ENCODE data around the gene PITPNM3.

The PITPNM3 gene

GRCh38 chr17:6462692-6463091 lies 93.7 kb downstream of the PITPNM3 start:
- no peak for DNase-seq (ENCODE audit: low spot score)

DNA sequence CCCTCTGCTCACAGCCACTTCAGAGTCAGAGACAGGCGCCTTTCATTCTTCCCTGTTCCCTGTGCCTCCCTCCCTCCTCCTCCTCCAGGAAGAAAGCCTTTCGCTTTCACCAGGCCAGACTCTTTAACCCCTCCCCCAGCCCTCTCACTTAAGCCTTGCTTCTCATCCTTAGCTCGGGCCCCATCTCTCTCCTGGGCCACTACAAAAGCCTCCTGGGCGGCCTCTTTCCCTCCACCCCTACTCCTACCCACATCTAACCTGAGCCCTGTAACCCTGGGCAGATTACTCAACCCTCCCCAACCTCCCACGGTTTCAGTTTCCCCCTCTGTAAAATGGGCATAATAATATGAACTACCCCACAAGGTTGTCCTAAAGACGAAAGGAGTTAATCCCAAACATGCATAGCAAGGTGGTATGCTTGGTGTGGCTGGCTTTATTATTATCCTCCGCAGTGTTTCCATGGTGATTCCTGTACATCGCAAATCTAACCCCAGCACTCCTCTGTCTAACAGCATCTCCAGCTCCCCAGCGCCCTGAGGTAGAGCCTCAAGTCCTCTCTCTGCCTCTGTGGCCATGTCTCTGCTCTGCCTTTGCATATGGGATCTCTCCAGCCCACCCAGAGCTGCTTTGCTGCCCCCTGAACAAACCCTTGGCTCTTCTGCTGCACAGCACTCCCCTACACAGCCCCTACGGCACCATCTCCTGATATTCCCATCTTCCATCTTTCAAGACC lies 94.4 kb downstream of the PITPNM3 start:
- no peak for DNase-seq (ENCODE audit: low spot score)

DNA sequence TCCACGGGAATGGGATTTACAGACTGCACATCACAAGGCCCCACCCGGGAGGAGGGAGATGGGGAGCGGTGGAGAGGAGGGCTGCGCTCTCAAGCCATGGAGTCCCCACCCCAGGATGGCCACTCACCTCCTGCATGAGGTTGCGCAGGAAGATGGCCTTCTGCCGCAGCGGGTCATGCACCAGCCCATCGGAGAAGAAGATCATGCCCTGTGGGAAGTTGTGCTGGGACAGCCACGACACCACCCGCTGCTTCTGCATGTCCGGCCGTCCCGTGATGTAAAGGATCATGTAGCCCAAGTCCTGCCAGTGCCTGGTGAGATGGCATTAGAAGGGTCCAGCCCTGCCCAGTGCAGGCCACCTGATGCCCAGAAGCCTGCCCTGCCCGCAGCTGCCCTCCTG lies 95.1 kb downstream of the PITPNM3 start:
- no peak for DNase-seq (ENCODE audit: low spot score)

- DNase-seq (ENCODE audit: low spot score): no peak
Measured at GRCh38 chr17:6460531-6461161, 95.7 kb downstream of the PITPNM3 start.

GRCh38 chr17:6458460-6458950 lies 97.8 kb downstream of the PITPNM3 start:
- no peak for DNase-seq (ENCODE audit: low spot score)

DNA sequence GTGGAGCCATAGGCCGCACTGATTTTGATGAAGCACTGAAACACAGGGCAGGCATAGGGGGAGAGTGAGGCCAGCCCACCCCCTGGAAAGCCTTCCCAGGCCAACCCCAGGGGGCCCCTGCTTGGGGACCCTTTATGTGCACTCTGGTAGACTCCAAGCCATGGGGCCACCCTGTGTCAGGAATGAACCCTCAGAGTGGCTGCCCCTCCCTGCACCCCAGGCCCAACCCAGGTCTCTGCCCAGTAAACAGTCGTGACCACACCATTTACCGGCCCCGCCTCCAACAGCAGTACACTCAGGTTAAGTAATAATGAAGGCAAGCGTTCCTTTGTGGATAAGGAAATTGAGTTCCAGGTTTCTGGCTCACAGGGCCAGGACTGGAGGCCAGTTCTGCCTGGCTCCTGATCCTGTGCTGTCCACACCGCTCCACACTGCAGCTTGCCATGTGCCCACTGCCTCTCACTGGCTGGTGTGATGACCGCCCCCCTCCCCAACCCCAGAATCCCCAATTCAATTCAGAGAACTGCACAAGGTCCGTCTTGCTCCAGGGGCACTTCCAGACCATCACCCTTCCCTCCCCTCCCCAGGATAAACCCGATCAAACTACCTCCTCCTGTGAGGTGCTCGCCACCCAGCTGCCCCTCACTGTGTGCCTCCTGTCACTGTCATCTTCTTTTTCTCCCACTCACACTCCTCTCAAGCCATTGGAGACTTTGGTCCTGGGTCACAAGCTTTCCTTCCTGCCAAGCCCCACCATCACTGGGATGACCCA lies 98.5 kb downstream of the PITPNM3 start:
- no peak for DNase-seq (ENCODE audit: low spot score)

- no peak for DNase-seq (ENCODE audit: low spot score)
Measured at GRCh38 chr17:6456914-6457687, 99.3 kb downstream of the PITPNM3 start.

- no peak for DNase-seq (ENCODE audit: low spot score)
Measured at GRCh38 chr17:6456321-6456720, 100.0 kb downstream of the PITPNM3 start.

GRCh38 chr17:6455321-6455705 lies 101.0 kb downstream of the PITPNM3 start:
- DNase-seq (ENCODE audit: low spot score): no peak

DNA sequence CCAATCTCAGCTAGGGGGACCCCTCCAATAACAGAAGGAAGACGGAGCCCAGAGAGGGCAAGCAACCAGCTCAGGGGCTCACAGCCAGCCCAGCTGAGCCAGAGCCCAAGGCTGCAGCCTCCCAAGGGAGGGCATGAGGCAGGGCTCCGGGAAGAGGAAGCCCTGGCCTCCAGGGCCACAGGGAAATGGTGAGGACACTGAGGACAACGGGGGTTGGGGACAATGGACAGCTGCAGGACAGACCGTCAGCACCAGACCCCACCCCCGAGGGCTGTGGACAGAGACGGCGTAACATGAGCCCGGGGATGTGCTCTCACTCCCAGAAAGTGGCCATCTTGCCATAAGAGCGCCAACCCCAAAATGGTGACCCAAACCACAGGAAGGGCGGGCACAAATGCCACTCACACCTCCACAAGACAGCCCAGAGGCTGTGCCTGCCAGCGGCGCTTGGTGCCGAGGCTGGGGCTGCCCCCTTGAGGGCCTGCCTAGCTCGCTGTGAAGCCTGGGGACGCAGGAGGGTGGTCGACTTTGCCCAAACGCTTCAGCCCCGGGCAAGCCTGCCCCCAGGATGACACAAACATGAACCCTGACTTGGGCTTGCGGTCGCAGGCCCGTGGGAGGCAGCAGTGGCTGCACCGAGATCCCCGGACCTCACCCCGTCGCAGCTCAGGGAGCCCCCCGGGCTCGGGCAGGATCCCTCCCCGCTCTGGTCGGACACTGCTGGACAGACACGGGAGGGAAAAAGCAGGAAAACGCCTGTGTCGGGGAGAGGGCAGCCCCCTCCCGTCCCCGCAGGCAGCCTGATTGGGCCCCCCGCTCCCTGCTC lies 101.6 kb downstream of the PITPNM3 start:
- no peak for DNase-seq (ENCODE audit: low spot score)

GRCh38 chr17:6453279-6454024 lies 102.9 kb downstream of the PITPNM3 start:
- DNase-seq (ENCODE audit: low spot score): no peak

- DNase-seq (ENCODE audit: low spot score): no peak
Measured at GRCh38 chr17:6452471-6453266, 103.7 kb downstream of the PITPNM3 start.

DNA sequence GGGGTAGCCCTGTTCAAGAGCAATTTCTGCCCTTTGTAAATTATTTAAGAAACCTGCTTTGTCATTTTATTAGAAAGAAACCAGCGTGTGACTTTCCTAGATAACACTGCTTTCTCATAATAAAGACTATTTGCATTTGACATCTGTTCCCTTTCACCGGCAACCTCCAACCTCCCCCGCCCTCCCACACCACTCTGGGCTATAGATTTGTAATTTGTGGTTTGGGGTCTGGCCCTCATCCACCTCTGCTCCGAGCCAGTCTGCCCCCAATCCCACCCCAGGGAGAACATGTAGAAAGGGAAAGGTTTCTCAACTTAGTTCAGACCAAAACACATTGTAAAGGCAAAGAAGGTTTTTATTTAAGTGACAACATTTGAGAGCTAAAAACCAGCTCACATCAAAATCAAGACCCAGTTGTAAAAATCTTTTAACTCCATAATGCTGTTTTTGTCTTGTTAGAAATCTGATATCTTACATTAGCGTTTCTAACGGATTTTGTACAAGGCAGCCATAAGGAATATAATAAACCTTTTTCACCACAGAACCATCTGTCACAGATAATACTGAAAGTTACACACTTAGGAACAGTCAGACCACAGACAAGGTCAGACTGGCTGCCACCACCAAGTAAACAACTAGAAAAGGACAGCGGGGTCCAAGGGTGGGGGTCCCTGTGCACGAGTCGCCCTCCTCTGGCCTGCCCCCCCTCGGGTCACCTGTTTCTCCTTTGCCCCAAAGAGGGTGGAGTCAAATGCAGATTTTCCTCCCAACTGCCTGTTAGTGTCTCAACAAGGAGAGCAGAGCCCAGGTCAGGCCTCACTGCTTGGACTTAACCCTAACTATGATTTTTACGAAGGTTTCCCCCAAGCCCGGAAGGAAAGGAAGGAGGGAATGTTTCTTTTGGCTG lies 105.2 kb downstream of the PITPNM3 start:
- no peak for DNase-seq (ENCODE audit: low spot score)

DNA sequence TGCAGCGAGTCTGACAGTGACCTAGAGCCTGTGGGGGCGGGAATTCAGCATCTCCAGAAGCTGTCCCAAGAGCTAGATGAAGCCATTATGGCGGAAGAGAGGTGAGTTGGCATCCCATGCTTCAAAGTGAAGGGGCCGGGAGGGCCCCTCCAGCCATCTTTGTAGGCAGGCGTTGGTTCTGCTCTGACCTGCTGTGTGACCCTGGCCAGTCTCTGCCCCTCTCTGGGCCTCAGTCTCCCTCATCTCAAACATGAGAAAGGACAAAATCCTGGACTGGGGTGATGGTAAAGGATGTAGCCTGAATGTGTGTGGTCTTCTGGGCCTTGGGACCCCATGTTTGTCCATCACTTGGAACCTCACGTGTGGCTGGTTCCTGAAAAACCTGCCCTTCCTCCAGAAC lies 107.0 kb downstream of the PITPNM3 start:
- no peak for DNase-seq (ENCODE audit: low spot score)

GRCh38 chr17:6448473-6448872 lies 107.9 kb downstream of the PITPNM3 start:
- DNase-seq (ENCODE audit: low spot score): no peak

GRCh38 chr17:6446516-6447100 lies 109.7 kb downstream of the PITPNM3 start:
- no peak for DNase-seq (ENCODE audit: low spot score)

DNA sequence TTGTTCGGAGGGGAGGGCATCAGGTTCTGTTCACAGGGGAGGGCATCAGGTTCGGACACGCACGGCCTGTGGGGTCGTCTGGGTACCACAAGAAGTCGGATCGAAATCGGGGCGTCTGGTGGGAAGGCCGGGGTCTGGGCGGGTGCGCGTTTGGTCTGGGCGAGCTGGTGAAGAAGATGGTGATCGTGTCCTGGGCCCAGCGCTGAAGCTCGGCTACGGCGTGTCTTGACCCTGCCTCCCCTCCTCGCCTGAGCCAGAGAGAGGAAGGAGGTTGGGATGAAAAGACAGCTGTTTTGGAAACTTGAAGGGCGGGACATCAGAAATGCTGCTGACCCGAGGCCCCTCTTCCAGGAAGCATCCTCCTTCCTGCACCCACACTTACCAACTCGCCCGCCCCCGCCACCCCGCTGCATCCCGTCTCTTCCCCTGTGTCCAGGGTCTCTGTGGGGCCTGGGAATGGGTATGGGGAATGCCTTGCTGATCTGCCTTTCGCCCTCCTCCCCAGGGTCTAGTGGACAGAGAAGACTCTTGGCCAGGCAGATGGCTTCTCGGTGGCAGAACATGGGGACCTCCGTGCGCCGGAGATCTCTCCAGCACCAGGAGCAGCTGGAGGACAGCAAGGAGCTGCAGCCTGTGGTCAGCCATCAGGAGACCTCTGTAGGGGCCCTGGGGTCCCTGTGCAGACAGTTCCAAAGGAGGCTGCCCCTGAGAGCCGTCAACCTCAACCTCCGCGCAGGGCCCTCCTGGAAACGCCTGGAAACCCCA lies 111.6 kb downstream of the PITPNM3 start:
- DNase-seq (ENCODE audit: low spot score): no peak
